MCF 10A (cell line): ENCODE data around the gene DPF1. TPM values are rescaled to one million over a fixed set of nuclear protein-coding genes. Genes with fewer than 3 reads are reported as not detected.

Experiments
- BruUV-seq: library from RNA; stranded (reverse); fragments of 400-500 nt; replicated peaks from 2 replicates; lab custom pipeline; 2021; lab: Mats Ljungman, UMichigan
- CTCF ChIA-PET: fragments of 300-600 bp; sonication (Branson Sonifier 250); formaldehyde crosslinking; extraction: SDS; loops from one replicate; lab custom pipeline; 2021; ENCODE audit warnings: antibody characterized with exemption, inconsistent platforms; lab: Yijun Ruan, JAX
- POLR2A ChIA-PET: fragments of 300-600, 350-650 bp; sonication (Branson Sonifier 250); formaldehyde crosslinking; extraction: SDS; loops from one replicate; lab custom pipeline; 2020; ENCODE audit warnings: antibody characterized with exemption, inconsistent platforms; lab: Yijun Ruan, JAX
- DNase-seq: peaks from one replicate; pipeline ENCODE4 v3.0.0-alpha.2; 2018; ENCODE audit not compliant: unreplicated experiment
- H3K27ac Mint-ChIP-seq: one replicate; pipeline ENCODE4 v1.8.0; 2022; ENCODE audit warnings: mild to moderate bottlenecking, low read depth, mixed read lengths; ENCODE audit not compliant: unreplicated experiment
- H3K27me3 Mint-ChIP-seq: one replicate; pipeline ENCODE4 v1.8.0; 2022; ENCODE audit warnings: mixed read lengths; ENCODE audit not compliant: insufficient read depth, unreplicated experiment
- H3K36me3 Mint-ChIP-seq: one replicate; pipeline ENCODE4 v1.8.0; 2022; ENCODE audit warnings: mild to moderate bottlenecking, moderate library complexity, mixed read lengths; ENCODE audit not compliant: insufficient read depth, unreplicated experiment
- H3K4me1 Mint-ChIP-seq: one replicate; pipeline ENCODE4 v1.8.0; 2022; ENCODE audit warnings: mixed read lengths; ENCODE audit not compliant: insufficient read depth, unreplicated experiment
- H3K4me3 Mint-ChIP-seq: one replicate; pipeline ENCODE4 v1.8.0; 2022; ENCODE audit warnings: mild to moderate bottlenecking, moderate library complexity, mixed read lengths; ENCODE audit not compliant: unreplicated experiment
- H3K9me3 Mint-ChIP-seq: one replicate; pipeline ENCODE4 v1.8.0; 2022; ENCODE audit warnings: mixed read lengths; ENCODE audit not compliant: unreplicated experiment
- intact Hi-C: fragments of 100-400 bp; cut with micrococcal nuclease; formaldehyde crosslinking; loops from 2 replicates; pipeline ENCODE4 v1.14.1; 2022
- total RNA-seq: library from RNA; stranded (reverse); gene quantifications from 2 replicates; pipeline ENCODE4 v1.2.3, GENCODE V29; 2022
- TF ChIP-seq, protein P1 (sequence below): fragments of 200-600 bp; IDR thresholded peaks from one replicate; pipeline ENCODE4 v1.8.0; 2022; ENCODE audit warnings: antibody characterized with exemption, mild to moderate bottlenecking; ENCODE audit not compliant: unreplicated experiment

Gene DPF1
- total RNA-seq, 1 experiment from 2014 or later = 1.2 TPM

DNA sequence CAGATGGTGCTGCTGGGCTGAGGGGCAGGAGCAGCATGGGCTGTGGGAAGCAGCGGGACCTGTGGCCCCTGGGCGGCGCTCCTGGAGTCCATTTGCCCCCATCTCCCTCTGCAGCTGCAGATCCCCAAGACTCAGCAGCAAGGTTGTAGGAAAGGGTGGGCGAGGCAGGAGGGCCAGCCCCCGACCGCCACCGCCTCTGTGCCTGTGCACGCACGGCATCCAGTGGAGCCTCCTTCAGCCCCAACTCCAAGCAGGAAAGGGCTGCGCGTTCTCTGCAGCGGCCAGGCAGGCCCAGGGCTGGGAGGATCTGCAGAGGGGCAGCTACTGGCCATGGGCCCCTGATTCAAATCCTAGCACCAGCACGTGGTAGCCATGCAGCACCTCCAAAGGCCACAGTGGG lies 20.8 kb downstream of the DPF1 start:
- CTCF ChIA-PET = interaction anchor here (0.7 kb wide), 1 partner anchor 199 kb away, joined by 3 read pairs; the partner anchor contains the start of gene FAM98C
- no peaks in the 10 kb centered on the region for H3K27me3 Mint-ChIP-seq
- no peaks in the 10 kb centered on the region for H3K4me1 Mint-ChIP-seq
- H3K9me3 Mint-ChIP-seq = no peaks in the 10 kb centered on the region
- BruUV-seq = no TSS peak
- POLR2A ChIA-PET = no interaction called here
- no peak for DNase-seq
- H3K4me3 Mint-ChIP-seq = no peak overlapping the region
- H3K36me3 Mint-ChIP-seq = peaks cover 64% of the 10 kb centered on the region
- H3K27ac Mint-ChIP-seq = no peak overlapping the region
- TF ChIP-seq, protein P1, sequence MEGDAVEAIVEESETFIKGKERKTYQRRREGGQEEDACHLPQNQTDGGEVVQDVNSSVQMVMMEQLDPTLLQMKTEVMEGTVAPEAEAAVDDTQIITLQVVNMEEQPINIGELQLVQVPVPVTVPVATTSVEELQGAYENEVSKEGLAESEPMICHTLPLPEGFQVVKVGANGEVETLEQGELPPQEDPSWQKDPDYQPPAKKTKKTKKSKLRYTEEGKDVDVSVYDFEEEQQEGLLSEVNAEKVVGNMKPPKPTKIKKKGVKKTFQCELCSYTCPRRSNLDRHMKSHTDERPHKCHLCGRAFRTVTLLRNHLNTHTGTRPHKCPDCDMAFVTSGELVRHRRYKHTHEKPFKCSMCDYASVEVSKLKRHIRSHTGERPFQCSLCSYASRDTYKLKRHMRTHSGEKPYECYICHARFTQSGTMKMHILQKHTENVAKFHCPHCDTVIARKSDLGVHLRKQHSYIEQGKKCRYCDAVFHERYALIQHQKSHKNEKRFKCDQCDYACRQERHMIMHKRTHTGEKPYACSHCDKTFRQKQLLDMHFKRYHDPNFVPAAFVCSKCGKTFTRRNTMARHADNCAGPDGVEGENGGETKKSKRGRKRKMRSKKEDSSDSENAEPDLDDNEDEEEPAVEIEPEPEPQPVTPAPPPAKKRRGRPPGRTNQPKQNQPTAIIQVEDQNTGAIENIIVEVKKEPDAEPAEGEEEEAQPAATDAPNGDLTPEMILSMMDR = no peak
- intact Hi-C loops = no loop called here

GRCh38 chr19:38202504-38202903 lies 21.5 kb downstream of the DPF1 start:
- no TSS peak for BruUV-seq
- H3K9me3 Mint-ChIP-seq = no peaks in the 10 kb centered on the region
- intact Hi-C loops = no loop called here
- no peak overlapping the region for H3K4me3 Mint-ChIP-seq
- H3K27ac Mint-ChIP-seq = no peak overlapping the region
- DNase-seq = no peak
- POLR2A ChIA-PET = no interaction called here
- peaks cover 64% of the 10 kb centered on the region for H3K36me3 Mint-ChIP-seq
- CTCF ChIA-PET = no interaction called here
- H3K4me1 Mint-ChIP-seq = no peaks in the 10 kb centered on the region
- TF ChIP-seq, protein P1 = no peak
- no peaks in the 10 kb centered on the region for H3K27me3 Mint-ChIP-seq

- H3K36me3 Mint-ChIP-seq = peaks cover 62% of the 10 kb centered on the region
- H3K9me3 Mint-ChIP-seq = no peaks in the 10 kb centered on the region
- DNase-seq = no peak
- H3K4me1 Mint-ChIP-seq = no peaks in the 10 kb centered on the region
- ChIA-PET CTCF (interaction anchor here (0.6 kb wide), 1 partner anchor 107 kb away, joined by 3 read pairs; no protein-coding TSS in a partner anchor), POLR2A (no interaction called here)
- no TSS peak for BruUV-seq
- H3K4me3 Mint-ChIP-seq = no peak overlapping the region
- TF ChIP-seq, protein P1 = no peak
- H3K27me3 Mint-ChIP-seq = no peaks in the 10 kb centered on the region
- intact Hi-C loops = no loop called here
- H3K27ac Mint-ChIP-seq = no peak overlapping the region
These were observed 22.3 kb downstream of the DPF1 start for GRCh38 chr19:38201731-38202130.

DNA sequence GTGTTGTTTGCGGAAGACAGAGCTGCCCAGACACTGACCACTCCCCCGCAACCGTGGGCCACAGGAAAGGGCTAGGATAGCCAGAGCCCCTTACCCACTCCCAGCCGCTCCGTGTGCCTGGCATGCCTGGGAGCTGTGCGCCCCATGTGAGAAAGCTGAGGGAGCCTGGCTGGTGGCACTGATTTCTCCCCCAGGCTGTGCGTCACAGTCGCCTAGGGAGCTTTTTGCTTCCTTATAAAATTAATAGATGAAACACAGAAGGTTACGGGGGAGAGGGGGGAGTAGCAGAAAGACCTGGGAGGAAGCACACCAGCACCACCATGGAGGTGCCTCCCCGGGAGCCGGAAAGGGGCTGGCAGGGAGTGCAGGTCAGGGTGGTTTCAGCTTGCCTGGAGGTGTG lies 24.7 kb downstream of the DPF1 start:
- Mint-ChIP-seq H3K36me3 (peaks cover 59% of the 10 kb centered on the region), H3K9me3 (no peaks in the 10 kb centered on the region), H3K27ac (no peak overlapping the region), H3K4me1 (no peaks in the 10 kb centered on the region), H3K4me3 (no peak overlapping the region), H3K27me3 (no peaks in the 10 kb centered on the region)
- TF ChIP-seq, protein P1 = no peak
- ChIA-PET POLR2A (no interaction called here), CTCF (no interaction called here)
- BruUV-seq = no TSS peak
- intact Hi-C loops = no loop called here
- no peak for DNase-seq
